Measurements from ENCODE around the gene SUSD5.

SUSD5 gene

DNA sequence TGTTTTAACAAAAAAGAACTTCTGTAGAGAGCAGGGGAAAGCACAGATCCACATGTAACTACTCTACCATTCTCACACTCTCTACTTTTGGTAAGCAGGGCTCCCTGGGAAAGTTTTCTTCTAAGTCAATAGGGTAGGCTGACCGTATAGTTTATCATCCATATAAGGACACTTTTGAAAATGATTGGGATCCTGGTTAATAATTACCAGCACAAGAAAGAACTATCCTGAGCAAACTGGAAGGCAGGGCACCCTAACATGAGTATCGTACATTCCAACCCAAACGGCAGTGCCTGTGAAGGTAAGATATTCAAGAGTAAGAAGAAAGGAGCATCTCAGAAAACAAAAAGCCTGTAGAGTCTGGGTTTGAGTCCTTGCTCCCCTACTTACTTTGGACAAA, 22.1 kb downstream of the SUSD5 start:
- TF ChIP-seq TAF1 (IDR thresholded peaks at IDR 0.05; ENCODE audit: borderline replicate concordance, insufficient read depth, low read length) (no peak), SIN3A (IDR thresholded peaks at IDR 0.05; ENCODE audit: borderline replicate concordance, insufficient read depth, low read length) (no peak), POLR2AphosphoS5 (IDR thresholded peaks at IDR 0.05; ENCODE audit: low read depth, low read length) (no peak), REST (IDR thresholded peaks at IDR 0.05; ENCODE audit: insufficient read depth in 1 of 2, low read depth in 2 of 2, low read length in 2 of 2) (no peak), FOXP2 (optimal IDR thresholded peaks at IDR 0.05; ENCODE audit: borderline replicate concordance, extremely low read depth, extremely low read length, insufficient read depth) (no peak)

- TF ChIP-seq TAF1 (IDR thresholded peaks at IDR 0.05; ENCODE audit: borderline replicate concordance, insufficient read depth, low read length) (no peak), FOXP2 (optimal IDR thresholded peaks at IDR 0.05; ENCODE audit: borderline replicate concordance, extremely low read depth, extremely low read length, insufficient read depth) (no peak), REST (IDR thresholded peaks at IDR 0.05; ENCODE audit: insufficient read depth in 1 of 2, low read depth in 2 of 2, low read length in 2 of 2) (no peak), SIN3A (IDR thresholded peaks at IDR 0.05; ENCODE audit: borderline replicate concordance, insufficient read depth, low read length) (no peak), POLR2AphosphoS5 (IDR thresholded peaks at IDR 0.05; ENCODE audit: low read depth, low read length) (no peak)
Measured at GRCh38 chr3:33194303-33194702, 24.3 kb downstream of the SUSD5 start.

DNA sequence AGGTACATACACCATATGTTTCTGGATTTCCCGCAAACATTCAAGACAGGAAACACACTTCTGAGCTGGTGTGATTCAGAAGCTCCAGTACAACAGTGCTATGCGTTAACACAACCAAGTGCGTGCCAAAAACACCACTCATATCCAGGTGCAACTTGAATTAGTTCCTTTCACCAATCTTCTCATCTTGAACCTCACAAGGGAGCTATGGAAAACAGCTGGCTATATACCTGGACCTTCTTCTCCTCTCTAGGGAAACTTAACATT, 31.3 kb downstream of the SUSD5 start:
- TF ChIP-seq POLR2AphosphoS5 (IDR thresholded peaks at IDR 0.05; ENCODE audit: low read depth, low read length) (no peak), SIN3A (IDR thresholded peaks at IDR 0.05; ENCODE audit: borderline replicate concordance, insufficient read depth, low read length) (no peak), TAF1 (IDR thresholded peaks at IDR 0.05; ENCODE audit: borderline replicate concordance, insufficient read depth, low read length) (no peak), REST (IDR thresholded peaks at IDR 0.05; ENCODE audit: insufficient read depth in 1 of 2, low read depth in 2 of 2, low read length in 2 of 2) (no peak)

DNA sequence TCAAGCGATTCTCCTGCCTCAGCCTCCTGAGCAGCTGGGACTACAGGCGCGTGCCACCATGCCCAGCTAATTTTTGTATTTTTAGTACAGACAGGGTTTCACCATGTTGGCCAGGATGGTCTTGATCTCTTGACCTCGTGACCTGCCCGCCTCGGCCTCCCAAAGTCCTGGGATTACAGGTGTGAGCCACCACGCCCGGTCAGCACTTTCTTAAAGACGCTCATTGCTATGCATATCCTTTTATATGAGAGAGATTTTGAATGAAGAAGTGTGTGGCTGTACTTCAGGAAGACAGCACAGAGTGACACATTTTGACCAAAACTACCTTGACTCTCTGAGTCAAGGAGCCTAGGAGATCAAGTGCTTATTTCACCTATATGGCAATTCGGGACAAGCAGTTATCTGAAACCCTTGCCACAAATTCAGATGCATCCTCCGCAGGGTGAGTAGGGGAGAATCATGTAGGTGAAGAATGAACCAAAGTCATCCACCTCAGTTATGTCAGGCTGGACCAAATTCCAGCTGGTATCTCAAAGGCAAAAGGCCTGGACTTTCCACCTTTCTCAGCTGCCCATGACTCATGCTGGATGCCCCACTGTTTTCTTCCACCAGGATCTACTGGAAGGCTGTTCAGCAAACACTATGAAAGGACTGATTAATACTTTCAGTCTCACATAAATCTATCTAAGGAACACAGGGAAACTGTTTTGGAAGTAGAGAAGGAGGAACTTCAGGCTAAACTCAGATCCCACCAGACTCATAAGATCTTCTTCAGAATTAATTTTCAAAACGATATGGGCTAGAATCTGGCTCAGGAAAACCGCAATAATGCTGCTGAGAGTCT, 31.9 kb downstream of the SUSD5 start:
- TF ChIP-seq SIN3A (IDR thresholded peaks at IDR 0.05; ENCODE audit: borderline replicate concordance, insufficient read depth, low read length) (no peak), POLR2AphosphoS5 (IDR thresholded peaks at IDR 0.05; ENCODE audit: low read depth, low read length) (no peak), FOXP2 (optimal IDR thresholded peaks at IDR 0.05; ENCODE audit: borderline replicate concordance, extremely low read depth, extremely low read length, insufficient read depth) (no peak), REST (IDR thresholded peaks at IDR 0.05; ENCODE audit: insufficient read depth in 1 of 2, low read depth in 2 of 2, low read length in 2 of 2) (no peak), TAF1 (IDR thresholded peaks at IDR 0.05; ENCODE audit: borderline replicate concordance, insufficient read depth, low read length) (no peak)
